Muscle layer of colon (tissue), 2 donors: ENCODE data around the gene MYH10.
"Not testable (repeated sequence)": the region's sequence is repeated elsewhere in the genome, so short reads cannot be mapped to it uniquely, and the experiment has no call there.

Experiments
- H3K27ac ChIP-seq: one replicate; pipeline ENCODE4 v1.7.0; 2013; ENCODE audit warnings: low read depth, mild to moderate bottlenecking, low read length, moderate library complexity
- H3K27me3 ChIP-seq, 2 donors: one replicate each; pipeline ENCODE4 v1.7.0; 2013; ENCODE audit warnings: low read length in 2 of 2, mild to moderate bottlenecking in 2 of 2; ENCODE audit not compliant: insufficient read depth in 2 of 2, control insufficient read depth in 1 of 2
- H3K36me3 ChIP-seq: one replicate; pipeline ENCODE4 v1.7.0; 2013; ENCODE audit warnings: mild to moderate bottlenecking, low read length; ENCODE audit not compliant: insufficient read depth
- H3K4me1 ChIP-seq: one replicate; pipeline ENCODE4 v1.7.0; 2013; ENCODE audit warnings: mild to moderate bottlenecking, low read length; ENCODE audit not compliant: insufficient read depth
- H3K4me3 ChIP-seq, 2 donors: one replicate each; pipeline ENCODE4 v1.7.0; 2013; ENCODE audit warnings: low read length in 2 of 2, low read depth in 1 of 2, mild to moderate bottlenecking in 1 of 2, moderate library complexity in 1 of 2
- H3K9ac ChIP-seq: one replicate; pipeline ENCODE4 v1.7.0; 2013; ENCODE audit warnings: low read length
- H3K9me3 ChIP-seq: one replicate; pipeline ENCODE4 v1.7.0; 2013; ENCODE audit warnings: mild to moderate bottlenecking, low read length
- donor health status: abdominal sarcoma.
- donor health status: Adenocarcinoma of cecum.

The MYH10 gene

DNA sequence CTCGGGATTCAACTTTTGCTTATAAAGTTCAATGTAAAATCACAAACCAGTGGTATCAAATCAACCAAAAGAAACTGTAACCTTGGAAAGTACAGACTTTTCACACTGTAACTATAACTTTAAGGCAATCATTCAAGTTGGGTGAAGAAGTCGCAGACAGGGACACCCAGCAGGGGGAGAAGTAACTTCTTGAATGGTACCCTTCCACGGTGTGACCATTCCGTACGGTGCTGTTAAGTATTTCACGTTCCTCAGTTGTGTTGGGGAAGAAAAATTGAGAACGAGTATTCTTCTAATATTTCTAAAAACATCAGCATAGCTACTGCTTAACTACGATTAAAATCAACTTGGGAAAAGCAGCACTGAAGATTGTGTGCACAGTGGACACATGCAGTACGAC is 55.8 kb downstream of the MYH10 start:
- H3K27ac ChIP-seq, result no peak overlapping the region

DNA sequence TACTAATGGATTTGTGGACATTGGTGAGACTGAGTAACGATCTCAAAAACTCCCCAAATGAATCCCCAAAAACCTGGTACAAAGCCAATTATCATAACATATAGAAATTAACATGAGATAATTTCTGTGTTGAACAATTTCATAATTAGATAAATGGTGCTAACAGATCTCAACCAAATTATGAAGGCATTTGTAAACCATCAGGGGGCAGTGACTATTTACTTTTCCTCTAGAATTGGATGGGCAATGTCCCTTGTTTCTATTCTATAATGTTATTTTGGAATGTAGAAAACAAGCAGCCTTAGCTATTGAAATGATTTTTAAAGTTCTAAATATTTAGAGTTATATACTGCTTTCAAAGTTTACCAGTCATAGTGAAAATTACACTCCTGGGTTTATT is 57.8 kb downstream of the MYH10 start:
- Histone ChIP-seq H3K9ac (no peak overlapping the region), H3K27ac (no peak overlapping the region), H3K4me3 (no peak overlapping the region), H3K4me1 (no peaks in the 10 kb centered on the region), H3K27me3 (no peaks in the 10 kb centered on the region), H3K9me3 (no peaks in the 10 kb centered on the region), H3K36me3 (peaks cover 7% of the 10 kb centered on the region)

More for the DNA sequence above, 55.8 kb downstream of the MYH10 start:
- Histone ChIP-seq H3K36me3 (no peaks in the 10 kb centered on the region), H3K4me1 (no peaks in the 10 kb centered on the region), H3K9ac (no peak overlapping the region), H3K27me3 (no peaks in the 10 kb centered on the region), H3K9me3 (no peaks in the 10 kb centered on the region), H3K4me3 (no peak overlapping the region)

DNA sequence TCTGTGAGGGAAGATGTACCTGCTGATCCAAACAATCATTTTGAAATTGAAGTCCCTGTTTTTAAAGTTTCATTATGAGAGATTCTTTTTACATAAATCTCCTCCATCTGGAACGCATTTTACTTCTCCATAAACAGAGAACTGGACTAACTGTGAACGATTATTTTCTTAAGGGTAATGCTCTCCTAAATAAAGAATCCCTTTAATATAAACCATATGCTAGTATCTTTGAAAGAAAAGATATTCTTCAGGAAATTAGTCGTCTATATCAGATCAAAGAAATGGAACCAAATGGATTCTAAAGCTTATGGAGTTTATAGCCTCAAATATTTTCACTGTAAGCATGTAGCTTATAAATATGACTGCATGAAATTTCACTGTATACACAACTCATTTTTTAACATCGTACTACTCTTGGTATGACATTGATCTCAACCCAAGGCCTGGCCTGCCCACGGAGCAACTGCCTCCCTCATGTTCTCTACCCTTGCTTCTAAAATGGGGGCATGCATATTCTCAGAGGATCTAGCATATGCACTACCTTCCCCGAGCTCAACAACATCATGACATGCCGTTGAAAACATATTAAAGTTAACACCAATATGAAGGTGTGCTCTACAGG is 66.4 kb downstream of the MYH10 start:
- Histone ChIP-seq H3K9ac (no peak overlapping the region), H3K27ac (no peak overlapping the region), H3K9me3 (no peaks in the 10 kb centered on the region), H3K4me1 (peaks cover 5% of the 10 kb centered on the region), H3K4me3 (no peak overlapping the region), H3K36me3 (peaks cover 26% of the 10 kb centered on the region), H3K27me3 (no peaks in the 10 kb centered on the region)

DNA sequence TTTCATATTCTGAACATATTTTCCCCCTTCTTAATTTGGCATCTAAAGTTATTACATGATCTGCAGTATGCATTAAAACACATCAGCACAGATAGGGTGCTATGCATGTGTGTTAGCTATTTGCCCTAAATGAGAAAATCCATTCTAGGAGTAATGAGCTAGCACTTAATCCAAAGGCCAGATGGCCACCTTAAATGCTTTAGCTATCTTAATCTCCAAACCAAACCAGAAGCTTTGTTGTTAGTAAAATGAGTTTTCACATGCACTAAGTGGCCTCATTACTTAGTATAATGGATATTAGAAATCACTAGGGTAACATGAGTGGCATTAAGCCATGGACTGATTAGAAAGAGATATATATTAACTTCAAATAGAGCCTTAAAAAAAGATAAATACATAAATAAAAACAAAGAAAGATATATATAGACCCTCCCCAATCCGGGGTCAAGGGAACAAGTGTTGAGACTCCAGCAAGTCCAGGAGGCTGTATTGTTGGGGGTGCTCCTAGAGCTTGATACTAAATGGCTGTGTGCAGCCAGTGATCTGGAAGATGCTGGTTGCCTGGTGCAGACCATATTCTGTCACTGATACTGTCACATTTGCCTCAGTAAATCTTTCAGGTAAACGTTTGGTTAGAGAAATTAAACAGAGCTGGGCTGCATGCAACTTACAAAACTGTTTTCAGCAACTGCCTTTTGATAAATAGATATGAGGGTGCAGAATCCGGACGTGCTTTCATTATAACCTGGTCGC is 67.3 kb downstream of the MYH10 start:
- Histone ChIP-seq H3K4me1 (peaks cover 5% of the 10 kb centered on the region), H3K9me3 (no peaks in the 10 kb centered on the region), H3K27me3 (no peaks in the 10 kb centered on the region), H3K36me3 (peaks cover 20% of the 10 kb centered on the region), H3K9ac (no peak overlapping the region), H3K4me3 (no peak overlapping the region), H3K27ac (no peak overlapping the region)

DNA sequence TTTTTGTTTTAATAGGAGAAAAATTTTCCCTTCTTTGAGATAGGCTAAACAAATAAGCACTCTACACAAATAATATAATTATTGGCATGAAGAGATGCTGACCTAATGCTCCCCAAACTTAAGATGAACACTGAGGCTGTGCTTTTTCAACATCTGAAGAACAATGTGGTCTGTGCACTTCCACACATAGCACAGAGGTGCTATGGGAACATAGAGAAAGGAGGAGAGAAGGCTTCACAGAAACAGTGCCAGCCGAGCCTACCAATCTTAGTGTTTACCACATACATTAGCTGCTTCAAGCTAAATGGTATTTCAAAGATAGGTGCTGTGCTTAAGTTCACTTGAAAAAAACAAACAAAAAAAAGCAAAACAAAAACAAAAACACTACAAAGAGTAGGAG is 72.4 kb downstream of the MYH10 start:
- Histone ChIP-seq H3K36me3 (peaks cover 7% of the 10 kb centered on the region), H3K27me3 (no peaks in the 10 kb centered on the region), H3K9ac (no peak overlapping the region), H3K27ac (no peak overlapping the region), H3K4me3 (no peak overlapping the region), H3K9me3 (no peaks in the 10 kb centered on the region), H3K4me1 (no peaks in the 10 kb centered on the region)

DNA sequence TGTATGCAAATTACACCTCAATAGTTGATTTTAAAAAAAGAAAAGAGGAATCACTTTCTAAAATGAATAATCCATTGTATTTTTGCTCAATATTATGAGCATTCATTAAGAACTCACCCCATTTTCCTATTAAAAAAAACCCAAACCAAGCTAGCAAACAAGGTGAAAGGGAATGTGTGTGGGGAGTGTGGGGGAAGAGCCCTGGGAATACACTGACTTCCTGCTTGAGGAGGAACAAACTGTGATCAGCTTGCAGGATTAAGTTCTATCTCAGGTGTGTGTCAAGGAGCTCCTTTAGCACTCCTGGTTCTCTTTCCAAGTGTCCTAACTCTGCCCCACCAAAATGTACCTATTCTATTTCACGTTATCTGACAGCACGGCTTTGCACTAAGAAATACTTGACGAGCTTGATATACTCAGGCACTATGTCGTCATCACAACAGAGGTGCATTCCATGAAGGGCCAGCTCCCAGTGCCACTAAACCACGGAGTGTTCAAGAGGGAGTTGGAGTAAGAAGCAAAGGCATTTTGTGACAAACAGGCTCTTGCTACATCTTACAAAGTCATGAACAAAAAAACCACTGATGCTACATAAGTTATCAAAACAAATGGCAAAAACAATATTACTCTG is 73.2 kb downstream of the MYH10 start:
- Histone ChIP-seq H3K27me3 (no peaks in the 10 kb centered on the region), H3K9me3 (no peaks in the 10 kb centered on the region), H3K4me1 (no peaks in the 10 kb centered on the region), H3K9ac (no peak overlapping the region), H3K27ac (no peak overlapping the region), H3K4me3 (no peak overlapping the region), H3K36me3 (peaks cover 7% of the 10 kb centered on the region)

DNA sequence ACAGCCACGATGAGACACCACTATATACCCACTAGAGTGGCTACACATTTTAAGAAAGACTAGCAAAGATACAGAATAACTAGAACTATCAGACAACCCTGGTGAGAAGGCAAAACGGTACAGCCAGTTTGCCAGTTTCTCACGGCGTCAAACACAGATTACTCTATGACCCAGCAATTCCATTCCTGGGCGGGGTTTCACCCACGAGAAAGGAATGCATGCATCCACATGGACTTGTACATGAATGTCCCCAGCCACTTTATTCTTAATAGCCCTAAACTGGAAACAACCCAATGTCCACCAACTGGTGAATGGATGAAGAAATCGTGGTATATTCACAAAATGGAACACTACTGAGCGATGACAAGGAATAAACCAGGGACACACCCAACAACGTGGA is 74.5 kb downstream of the MYH10 start:
- no peaks in the 10 kb centered on the region for H3K9me3 ChIP-seq
- no peaks in the 10 kb centered on the region for H3K27me3 ChIP-seq
- no peak overlapping the region for H3K9ac ChIP-seq
- H3K4me3 ChIP-seq, result no peak overlapping the region
- no peaks in the 10 kb centered on the region for H3K4me1 ChIP-seq
- H3K36me3 ChIP-seq, result peaks cover 7% of the 10 kb centered on the region
- H3K27ac ChIP-seq, result no peak overlapping the region

DNA sequence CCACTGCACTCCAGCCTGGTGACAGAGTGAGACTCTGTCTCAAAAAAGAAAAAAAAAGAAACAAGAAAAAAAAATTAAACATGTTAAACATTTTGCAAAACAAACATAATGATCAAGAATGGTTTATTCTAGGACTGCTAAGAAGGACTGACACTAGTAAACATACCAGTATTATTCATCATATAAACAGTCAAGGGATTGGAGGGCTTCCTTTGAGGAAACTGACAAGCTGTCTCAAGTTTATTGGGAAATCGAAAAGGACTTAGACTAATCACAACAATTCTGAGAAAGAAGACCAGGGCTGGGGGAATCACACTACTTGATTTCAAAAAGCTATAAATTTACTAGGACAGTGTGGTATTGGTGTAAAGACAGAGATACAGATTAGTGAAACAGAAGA is 75.5 kb downstream of the MYH10 start:
- no peaks in the 10 kb centered on the region for H3K4me1 ChIP-seq
- H3K9me3 ChIP-seq, result no peaks in the 10 kb centered on the region
- H3K9ac ChIP-seq, result no peak overlapping the region
- no peak overlapping the region for H3K27ac ChIP-seq
- H3K4me3 ChIP-seq, result no peak overlapping the region
- H3K36me3 ChIP-seq, result no peaks in the 10 kb centered on the region
- H3K27me3 ChIP-seq, result no peaks in the 10 kb centered on the region

DNA sequence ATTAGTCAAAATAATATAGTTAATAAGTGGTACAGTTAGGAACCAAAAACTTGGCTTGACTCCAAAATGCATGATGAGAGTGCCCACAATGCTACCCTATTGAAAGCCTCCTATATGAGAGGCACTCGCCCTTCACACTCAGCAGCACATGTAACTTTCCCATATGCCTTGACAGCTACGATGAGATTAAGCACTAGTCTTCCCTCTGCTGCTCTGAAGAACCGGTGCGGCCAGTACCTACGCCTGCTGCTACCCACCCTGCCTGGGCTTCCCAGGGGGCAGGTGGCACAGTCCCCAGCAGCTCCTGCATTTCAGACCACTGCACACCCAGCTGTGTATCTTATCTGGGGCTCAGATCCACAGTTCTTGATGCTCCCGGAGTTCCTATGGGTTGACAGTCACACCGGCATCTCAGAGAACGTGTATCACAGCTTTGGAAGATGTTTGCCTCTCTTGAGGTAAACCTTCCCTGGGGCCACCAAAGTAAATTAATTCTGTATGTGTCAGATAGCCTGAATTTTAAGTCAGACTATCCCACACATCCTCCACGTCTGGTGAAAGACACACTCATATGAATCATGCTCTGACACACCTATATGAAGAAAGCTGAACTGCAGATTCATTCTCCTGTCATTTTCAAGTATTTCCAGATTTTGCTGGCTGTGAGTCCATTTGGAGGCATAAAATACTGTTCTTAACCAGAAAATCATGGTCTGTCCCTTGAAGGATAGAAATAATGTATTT is 77.8 kb downstream of the MYH10 start:
- no peak overlapping the region for H3K9ac ChIP-seq
- H3K4me1 ChIP-seq, result no peaks in the 10 kb centered on the region
- no peaks in the 10 kb centered on the region for H3K27me3 ChIP-seq
- H3K36me3 ChIP-seq, result peaks cover 6% of the 10 kb centered on the region
- no peak overlapping the region for H3K27ac ChIP-seq
- no peak overlapping the region for H3K4me3 ChIP-seq
- no peaks in the 10 kb centered on the region for H3K9me3 ChIP-seq

DNA sequence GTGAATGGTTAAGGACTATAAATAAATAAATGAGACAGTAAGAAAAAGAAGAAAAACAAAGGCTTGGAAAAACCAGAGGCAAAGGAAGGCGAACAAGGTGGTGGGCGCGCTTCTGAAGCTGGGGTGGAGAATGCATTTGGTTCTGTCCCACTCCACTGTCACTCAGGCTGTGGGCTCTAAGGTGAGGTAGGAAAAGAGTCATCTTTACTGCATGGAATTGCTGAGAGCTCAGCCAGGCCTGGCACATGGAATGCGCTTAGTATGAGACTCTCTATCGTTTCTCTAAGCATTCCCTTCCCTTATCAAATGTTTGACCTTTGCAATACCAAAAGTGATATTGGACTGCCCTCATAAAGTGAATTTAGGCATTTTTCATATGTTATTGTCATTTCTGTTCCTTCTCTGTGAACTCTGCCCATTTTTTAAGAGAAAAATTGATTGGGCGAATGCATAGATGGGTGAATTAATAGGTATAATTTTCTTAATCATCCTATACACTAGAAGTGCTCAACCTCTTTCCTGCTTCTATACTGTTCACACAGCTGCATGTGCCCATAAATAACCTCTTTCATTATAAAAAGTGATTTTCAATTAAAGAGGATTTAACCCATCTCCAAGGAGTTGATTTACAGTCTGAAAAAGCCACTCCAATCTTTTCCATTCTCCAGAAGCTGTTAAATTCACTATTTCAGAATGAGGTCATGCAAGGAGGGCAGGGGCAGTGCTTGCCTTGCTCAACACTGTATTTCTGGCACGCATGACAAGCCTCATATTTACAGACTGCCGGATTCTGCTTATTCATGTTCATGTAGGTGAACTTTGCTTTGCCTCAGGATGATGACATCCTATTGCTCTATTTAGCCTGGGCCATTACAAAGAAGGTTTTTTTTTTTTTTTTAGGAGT is 87.7 kb downstream of the MYH10 start:
- H3K4me3 ChIP-seq, result no peak overlapping the region
- no peaks in the 10 kb centered on the region for H3K4me1 ChIP-seq
- H3K9me3 ChIP-seq, result no peaks in the 10 kb centered on the region
- no peak overlapping the region for H3K9ac ChIP-seq
- peaks cover 18% of the 10 kb centered on the region for H3K36me3 ChIP-seq
- no peaks in the 10 kb centered on the region for H3K27me3 ChIP-seq
- no peak overlapping the region for H3K27ac ChIP-seq

DNA sequence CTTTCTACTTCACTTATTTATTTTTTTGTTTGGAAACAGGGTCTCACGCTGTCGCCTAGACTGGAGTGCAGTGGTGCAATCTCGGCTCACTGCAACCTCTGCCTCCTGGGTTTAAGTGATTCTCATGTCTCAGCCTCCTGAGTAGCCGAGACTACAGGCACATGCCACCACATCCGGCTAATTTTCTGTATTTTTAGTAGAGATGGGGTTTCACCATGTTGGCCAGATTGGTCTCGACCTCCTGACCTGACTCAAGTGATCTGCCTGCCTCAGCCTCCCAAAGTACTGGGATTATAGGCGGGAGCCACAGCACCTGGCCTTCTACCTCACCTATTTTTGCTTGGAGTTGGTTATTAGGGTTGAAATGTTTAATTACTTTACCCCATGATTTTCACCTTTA is 90.5 kb downstream of the MYH10 start:
- H3K36me3 ChIP-seq, result peaks cover 15% of the 10 kb centered on the region
- not testable (repeated sequence) for H3K4me3 ChIP-seq, H3K4me1 ChIP-seq, H3K9ac ChIP-seq, H3K27me3 ChIP-seq, H3K9me3 ChIP-seq, H3K27ac ChIP-seq
